Esophagus squamous epithelium (tissue), 4 donors: ENCODE data around the gene HOXB8.

ENCODE experiments used
- CTCF ChIP-seq, 6 experiments: fragments of 450-650 bp in 4 of 6; fragments of 200-600 bp in 2 of 6; sonication (generic) in 2 of 6; IDR thresholded peaks; one replicate each; pipeline ENCODE4 v1.5.1; 2016 to 2019; ENCODE audit warnings: antibody characterized with exemption in 6 of 6, mild to moderate bottlenecking in 4 of 6, moderate library complexity in 4 of 6
- POLR2A ChIP-seq, 4 donors: fragments of 450-650 bp; IDR thresholded peaks; one replicate each; pipeline ENCODE4 v1.6.1; 2017; ENCODE audit warnings: antibody characterized with exemption in 4 of 4, mild to moderate bottlenecking in 4 of 4, moderate library complexity in 3 of 4

GRCh38 chr17:48563867-48564187, 51.3 kb downstream of the HOXB8 start:
- no peak for TF ChIP-seq POLR2A (IDR thresholded peaks at IDR 0.05)
- no peak for TF ChIP-seq CTCF (IDR thresholded peaks at IDR 0.05)
